ENCODE data around the gene GSAP. TPM values are rescaled to one million over a fixed set of nuclear protein-coding genes. Genes with fewer than 3 reads are reported as not detected.
A peak's percentile ranks its signal among the peaks of the same experiment; 100 is the strongest.
"Not testable (repeated sequence)": the region's sequence is repeated elsewhere in the genome, so short reads cannot be mapped to it uniquely, and the experiment has no call there.

Gene GSAP
- total and polyA plus RNA-seq, 9 donors, result 4.0 to 19.4 (median 11.2) TPM

GRCh38 chr7:77338260-77338659 lies 77.9 kb downstream of the GSAP start:
- TF ChIP-seq, protein P1, sequence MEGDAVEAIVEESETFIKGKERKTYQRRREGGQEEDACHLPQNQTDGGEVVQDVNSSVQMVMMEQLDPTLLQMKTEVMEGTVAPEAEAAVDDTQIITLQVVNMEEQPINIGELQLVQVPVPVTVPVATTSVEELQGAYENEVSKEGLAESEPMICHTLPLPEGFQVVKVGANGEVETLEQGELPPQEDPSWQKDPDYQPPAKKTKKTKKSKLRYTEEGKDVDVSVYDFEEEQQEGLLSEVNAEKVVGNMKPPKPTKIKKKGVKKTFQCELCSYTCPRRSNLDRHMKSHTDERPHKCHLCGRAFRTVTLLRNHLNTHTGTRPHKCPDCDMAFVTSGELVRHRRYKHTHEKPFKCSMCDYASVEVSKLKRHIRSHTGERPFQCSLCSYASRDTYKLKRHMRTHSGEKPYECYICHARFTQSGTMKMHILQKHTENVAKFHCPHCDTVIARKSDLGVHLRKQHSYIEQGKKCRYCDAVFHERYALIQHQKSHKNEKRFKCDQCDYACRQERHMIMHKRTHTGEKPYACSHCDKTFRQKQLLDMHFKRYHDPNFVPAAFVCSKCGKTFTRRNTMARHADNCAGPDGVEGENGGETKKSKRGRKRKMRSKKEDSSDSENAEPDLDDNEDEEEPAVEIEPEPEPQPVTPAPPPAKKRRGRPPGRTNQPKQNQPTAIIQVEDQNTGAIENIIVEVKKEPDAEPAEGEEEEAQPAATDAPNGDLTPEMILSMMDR (IDR thresholded peaks at IDR 0.05), result no peak
- TF ChIP-seq POLR2A (IDR thresholded peaks at IDR 0.05) (no peak), EP300 (IDR thresholded peaks at IDR 0.05) (no peak)
- 79 to 92% (median 87%) methylated on average over 4 of the region's 4 CpGs for WGBS, 3 donors
- Histone ChIP-seq H3K4me3 (no peak overlapping the region), H3K27me3 (no peaks in the 10 kb centered on the region), H3K4me1 (ENCODE audit: insufficient read depth) (peaks cover 2% of the 10 kb centered on the region), H3K27ac (no peak overlapping the region), H3K36me3 (no peaks in the 10 kb centered on the region), H3K9me3 (no peaks in the 10 kb centered on the region)
- intact Hi-C loops (cut with DNase I), result no loop called here
- no peak for DNase-seq

- Histone ChIP-seq H3K4me1 (ENCODE audit: insufficient read depth) (peaks cover 2% of the 10 kb centered on the region), H3K27ac (no peak overlapping the region), H3K27me3 (no peaks in the 10 kb centered on the region), H3K36me3 (no peaks in the 10 kb centered on the region), H3K4me3 (no peak overlapping the region), H3K9me3 (no peaks in the 10 kb centered on the region)
- no peak for DNase-seq
- intact Hi-C loops (cut with DNase I), result no loop called here
- 83 to 94% (median 87%) methylated on average over 2 of the region's 2 CpGs for WGBS, 3 donors
- TF ChIP-seq, protein P1 (IDR thresholded peaks at IDR 0.05), result no peak
- TF ChIP-seq POLR2A (IDR thresholded peaks at IDR 0.05) (no peak), EP300 (IDR thresholded peaks at IDR 0.05) (no peak)
Measured at GRCh38 chr7:77337456-77337990, 78.6 kb downstream of the GSAP start.

DNA sequence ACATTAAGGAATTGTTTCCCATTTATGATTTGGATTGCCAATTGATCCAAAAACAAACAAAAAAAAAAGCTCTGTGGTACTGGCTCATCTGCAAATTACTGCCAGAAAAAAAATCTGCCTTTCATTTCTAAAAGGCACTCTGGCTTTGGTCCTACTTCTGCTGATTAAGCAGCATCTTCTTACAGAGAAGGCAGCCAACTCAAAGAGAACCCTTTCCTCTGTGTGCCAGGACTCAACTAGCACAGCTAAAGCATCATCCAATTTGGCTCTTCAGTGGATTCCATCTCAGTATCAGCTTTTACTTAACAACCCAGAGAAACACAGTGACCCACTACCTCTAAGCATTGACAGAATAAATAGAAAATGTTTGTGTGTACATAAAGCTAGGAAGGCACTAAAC lies 80.6 kb downstream of the GSAP start:
- intact Hi-C loops (cut with DNase I), result no loop called here
- DNase-seq, result no peak
- H3K27me3 ChIP-seq, result no peaks in the 10 kb centered on the region

GRCh38 chr7:77334039-77334438 lies 82.1 kb downstream of the GSAP start:
- H3K4me1 ChIP-seq (ENCODE audit: insufficient read depth); intact Hi-C loops (cut with DNase I): not testable (repeated sequence)
- 84 to 93% (median 90%) methylated on average over 2 of the region's 2 CpGs for WGBS, 3 donors

More for the DNA sequence above, 80.6 kb downstream of the GSAP start:
- no peaks in the 10 kb centered on the region for H3K36me3 ChIP-seq
- H3K27ac ChIP-seq, result no peak overlapping the region
- H3K9me3 ChIP-seq, result no peaks in the 10 kb centered on the region
- TF ChIP-seq POLR2A (IDR thresholded peaks at IDR 0.05), result no peak
- TF ChIP-seq EP300 (IDR thresholded peaks at IDR 0.05), result no peak
- TF ChIP-seq, protein P1 (IDR thresholded peaks at IDR 0.05), result no peak
- H3K4me1 ChIP-seq (ENCODE audit: insufficient read depth), result peaks cover 3% of the 10 kb centered on the region
- no peak overlapping the region for H3K4me3 ChIP-seq

GRCh38 chr7:77331938-77332695 lies 84.0 kb downstream of the GSAP start:
- H3K36me3 ChIP-seq, result no peaks in the 10 kb centered on the region
- no peaks in the 10 kb centered on the region for H3K9me3 ChIP-seq
- DNase-seq, result peak; percentile 48 to 69 (median 61)
- TF ChIP-seq EP300 (IDR thresholded peaks at IDR 0.05), result no peak
- TF ChIP-seq, protein P1 (IDR thresholded peaks at IDR 0.05), result peak; percentile 60 to 69 (median 61)
- intact Hi-C loops (cut with DNase I), result no loop called here
- H3K4me3 ChIP-seq, result no peak overlapping the region
- H3K27ac ChIP-seq, result no peak overlapping the region
- WGBS, 3 donors, result 55 to 62% (median 56%) methylated on average over 3 of the region's 3 CpGs
- no peaks in the 10 kb centered on the region for H3K27me3 ChIP-seq
- H3K4me1 ChIP-seq (ENCODE audit: insufficient read depth), result peaks cover 12% of the 10 kb centered on the region

More at GRCh38 chr7:77334039-77334438, 82.1 kb downstream of the GSAP start:
- H3K9me3 ChIP-seq, H3K27ac ChIP-seq, DNase-seq, H3K36me3 ChIP-seq, H3K4me3 ChIP-seq, H3K27me3 ChIP-seq: not testable (repeated sequence)

All from ovary (tissue), 9 donors.